ENCODE results near the gene SLC25A36. TPM values are rescaled to one million over a fixed set of nuclear protein-coding genes. Genes with fewer than 3 reads are reported as not detected.
"Not testable (repeated sequence)": the region's sequence is repeated elsewhere in the genome, so short reads cannot be mapped to it uniquely, and the experiment has no call there.

The SLC25A36 gene
- total and polyA plus RNA-seq, 4 donors: 70.2 to 225 (median 106) TPM

- Histone ChIP-seq H3K36me3 (ENCODE audit: control insufficient read depth, insufficient read depth, low read length) (no peaks in the 10 kb centered on the region), H3K9me3 (ENCODE audit: control insufficient read depth, insufficient read depth, low read length) (no peaks in the 10 kb centered on the region), H3K4me3 (ENCODE audit: low read depth, low read length) (no peak overlapping the region), H3K27me3 (ENCODE audit: control insufficient read depth, insufficient read depth, low read length) (no peaks in the 10 kb centered on the region), H3K4me1 (ENCODE audit: control insufficient read depth, insufficient read depth, low read length) (no peaks in the 10 kb centered on the region), H3K27ac (ENCODE audit: low read depth, low read length) (no peak overlapping the region)
- DNase-seq (ENCODE audit: low read depth in 4 of 6, low spot score in 6 of 6): no peak
- no CpG with 5 or more reads among the region's 3 CpGs for WGBS (ENCODE audit: insufficient coverage)
Observed at GRCh38 chr3:140927279-140928069, 14.2 kb upstream of the SLC25A36 start.

- Histone ChIP-seq H3K4me3 (ENCODE audit: low read depth, low read length) (no peak overlapping the region), H3K9me3 (ENCODE audit: control insufficient read depth, insufficient read depth, low read length) (no peaks in the 10 kb centered on the region), H3K4me1 (ENCODE audit: control insufficient read depth, insufficient read depth, low read length) (no peaks in the 10 kb centered on the region), H3K36me3 (ENCODE audit: control insufficient read depth, insufficient read depth, low read length) (no peaks in the 10 kb centered on the region), H3K27ac (ENCODE audit: low read depth, low read length) (no peak overlapping the region), H3K27me3 (ENCODE audit: control insufficient read depth, insufficient read depth, low read length) (no peaks in the 10 kb centered on the region)
- no CpG with 5 or more reads among the region's 1 CpG for WGBS (ENCODE audit: insufficient coverage)
- no peak for DNase-seq (ENCODE audit: low read depth in 4 of 6, low spot score in 6 of 6)
Observed at GRCh38 chr3:140929446-140929845, 12.2 kb upstream of the SLC25A36 start.

- WGBS (ENCODE audit: insufficient coverage): 9% methylated on average over 10 of the region's 12 CpGs
- Histone ChIP-seq H3K27ac (ENCODE audit: low read depth, low read length) (no peak overlapping the region), H3K4me1 (ENCODE audit: control insufficient read depth, insufficient read depth, low read length) (no peaks in the 10 kb centered on the region), H3K27me3 (ENCODE audit: control insufficient read depth, insufficient read depth, low read length) (no peaks in the 10 kb centered on the region), H3K9me3 (ENCODE audit: control insufficient read depth, insufficient read depth, low read length) (no peaks in the 10 kb centered on the region), H3K4me3 (ENCODE audit: low read depth, low read length) (no peak overlapping the region), H3K36me3 (ENCODE audit: control insufficient read depth, insufficient read depth, low read length) (no peaks in the 10 kb centered on the region)
- DNase-seq (ENCODE audit: low read depth in 4 of 6, low spot score in 6 of 6): peak in 1 of 6 donors; percentile 41
Observed at GRCh38 chr3:140931016-140931454, 10.6 kb upstream of the SLC25A36 start.

GRCh38 chr3:140931801-140932200 is 9.8 kb upstream of the SLC25A36 start:
- no peaks in the 10 kb centered on the region for H3K36me3 ChIP-seq (ENCODE audit: control insufficient read depth, insufficient read depth, low read length)
- no peak for DNase-seq (ENCODE audit: low read depth in 4 of 6, low spot score in 6 of 6)
- H3K27me3 ChIP-seq (ENCODE audit: control insufficient read depth, insufficient read depth, low read length): no peaks in the 10 kb centered on the region
- H3K4me1 ChIP-seq (ENCODE audit: control insufficient read depth, insufficient read depth, low read length): no peaks in the 10 kb centered on the region
- H3K9me3 ChIP-seq (ENCODE audit: control insufficient read depth, insufficient read depth, low read length): no peaks in the 10 kb centered on the region
- no peak overlapping the region for H3K4me3 ChIP-seq (ENCODE audit: low read depth, low read length)
- H3K27ac ChIP-seq (ENCODE audit: low read depth, low read length): no peak overlapping the region

- Histone ChIP-seq H3K4me3 (ENCODE audit: low read depth, low read length) (no peak overlapping the region), H3K27me3 (ENCODE audit: control insufficient read depth, insufficient read depth, low read length) (no peaks in the 10 kb centered on the region), H3K9me3 (ENCODE audit: control insufficient read depth, insufficient read depth, low read length) (no peaks in the 10 kb centered on the region), H3K27ac (ENCODE audit: low read depth, low read length) (no peak overlapping the region), H3K4me1 (ENCODE audit: control insufficient read depth, insufficient read depth, low read length) (no peaks in the 10 kb centered on the region), H3K36me3 (ENCODE audit: control insufficient read depth, insufficient read depth, low read length) (no peaks in the 10 kb centered on the region)
- no peak for DNase-seq (ENCODE audit: low read depth in 4 of 6, low spot score in 6 of 6)
- 90% methylated on average over 7 of the region's 7 CpGs for WGBS (ENCODE audit: insufficient coverage)
Observed at GRCh38 chr3:140933109-140933508, 8.5 kb upstream of the SLC25A36 start.

- Histone ChIP-seq H3K27me3 (ENCODE audit: control insufficient read depth, insufficient read depth, low read length) (no peaks in the 10 kb centered on the region), H3K4me3 (ENCODE audit: low read depth, low read length) (no peak overlapping the region), H3K27ac (ENCODE audit: low read depth, low read length) (no peak overlapping the region), H3K9me3 (ENCODE audit: control insufficient read depth, insufficient read depth, low read length) (no peaks in the 10 kb centered on the region), H3K36me3 (ENCODE audit: control insufficient read depth, insufficient read depth, low read length) (no peaks in the 10 kb centered on the region), H3K4me1 (ENCODE audit: control insufficient read depth, insufficient read depth, low read length) (no peaks in the 10 kb centered on the region)
- 93% methylated on average over 8 of the region's 8 CpGs for whole genome bisulfite sequencing (ENCODE audit: insufficient coverage)
- no peak for DNase-seq (ENCODE audit: low read depth in 4 of 6, low spot score in 6 of 6)
Observed at GRCh38 chr3:140933552-140933951, 8.1 kb upstream of the SLC25A36 start.

GRCh38 chr3:140939305-140939704 is 2.3 kb upstream of the SLC25A36 start:
- H3K36me3 ChIP-seq (ENCODE audit: control insufficient read depth, insufficient read depth, low read length); H3K27me3 ChIP-seq (ENCODE audit: control insufficient read depth, insufficient read depth, low read length); H3K4me1 ChIP-seq (ENCODE audit: control insufficient read depth, insufficient read depth, low read length); H3K4me3 ChIP-seq (ENCODE audit: low read depth, low read length); DNase-seq (ENCODE audit: low read depth in 4 of 6, low spot score in 6 of 6); H3K27ac ChIP-seq (ENCODE audit: low read depth, low read length); H3K9me3 ChIP-seq (ENCODE audit: control insufficient read depth, insufficient read depth, low read length): not testable (repeated sequence)
- no CpG with 5 or more reads among the region's 4 CpGs for WGBS (ENCODE audit: insufficient coverage)

GRCh38 chr3:140941090-140941433 is 574 bp upstream of the SLC25A36 start:
- H3K27ac ChIP-seq (ENCODE audit: low read depth, low read length): peak overlapping the region; percentile 99
- H3K4me3 ChIP-seq (ENCODE audit: low read depth, low read length): peak overlapping the region; percentile 95
- no peaks in the 10 kb centered on the region for H3K4me1 ChIP-seq (ENCODE audit: control insufficient read depth, insufficient read depth, low read length)
- H3K27me3 ChIP-seq (ENCODE audit: control insufficient read depth, insufficient read depth, low read length): no peaks in the 10 kb centered on the region
- WGBS (ENCODE audit: insufficient coverage): 0% methylated on average over 2 of the region's 5 CpGs
- no peaks in the 10 kb centered on the region for H3K9me3 ChIP-seq (ENCODE audit: control insufficient read depth, insufficient read depth, low read length)
- no peak for DNase-seq (ENCODE audit: low read depth in 4 of 6, low spot score in 6 of 6)
- no peaks in the 10 kb centered on the region for H3K36me3 ChIP-seq (ENCODE audit: control insufficient read depth, insufficient read depth, low read length)

GRCh38 chr3:140942221-140943104 is 827 bp downstream of the SLC25A36 start:
- DNase-seq (ENCODE audit: low read depth in 4 of 6, low spot score in 6 of 6): peak; percentile 24 to 84 (median 58)
- no peaks in the 10 kb centered on the region for H3K9me3 ChIP-seq (ENCODE audit: control insufficient read depth, insufficient read depth, low read length)
- H3K4me1 ChIP-seq (ENCODE audit: control insufficient read depth, insufficient read depth, low read length): no peaks in the 10 kb centered on the region
- H3K27ac ChIP-seq (ENCODE audit: low read depth, low read length): peak overlapping the region; percentile 99
- peak overlapping the region; percentile 95 for H3K4me3 ChIP-seq (ENCODE audit: low read depth, low read length)
- H3K27me3 ChIP-seq (ENCODE audit: control insufficient read depth, insufficient read depth, low read length): no peaks in the 10 kb centered on the region
- no peaks in the 10 kb centered on the region for H3K36me3 ChIP-seq (ENCODE audit: control insufficient read depth, insufficient read depth, low read length)
- under 1% methylated on average over 52 of the region's 56 CpGs for WGBS (ENCODE audit: insufficient coverage)
